Amygdala (tissue), 56 donors: Measurements from ENCODE around the gene FOXR2.

Experiments
- DNase-seq, 56 donors: peaks; one replicate each; lab custom pipeline; 2025; lab: John Stamatoyannopoulos, UW

The FOXR2 gene

GRCh38 chrX:55623100-55623499, at the start of gene FOXR2:
TSS of gene FOXR2 (plus strand) at chrX:55623400. CDS start at chrX:55623712, 312 bp downstream.
- no peak for DNase-seq

- no peak for DNase-seq
Observed at GRCh38 chrX:55579115-55579514, 44.1 kb upstream of the FOXR2 start.

- no peak for DNase-seq
Observed at GRCh38 chrX:55582447-55582846, 40.8 kb upstream of the FOXR2 start.

- no peak for DNase-seq
Observed at GRCh38 chrX:55593296-55593695, 29.9 kb upstream of the FOXR2 start.

- no peak for DNase-seq
Observed at GRCh38 chrX:55593756-55594257, 29.4 kb upstream of the FOXR2 start.

- DNase-seq, result no peak
Observed at GRCh38 chrX:55598333-55598732, 24.9 kb upstream of the FOXR2 start.

GRCh38 chrX:55619547-55619946, 3.7 kb upstream of the FOXR2 start:
- no peak for DNase-seq

- DNase-seq, result no peak
Observed at GRCh38 chrX:55624403-55624802, 1.2 kb downstream of the FOXR2 start.

GRCh38 chrX:55636109-55636508, 12.9 kb downstream of the FOXR2 start:
- no peak for DNase-seq

GRCh38 chrX:55638933-55639332, 15.7 kb downstream of the FOXR2 start:
- DNase-seq, result no peak

GRCh38 chrX:55640854-55641253, 17.7 kb downstream of the FOXR2 start:
- DNase-seq, result no peak

- DNase-seq, result no peak
Observed at GRCh38 chrX:55648434-55648833, 25.2 kb downstream of the FOXR2 start.

GRCh38 chrX:55659931-55660330, 36.7 kb downstream of the FOXR2 start:
- DNase-seq, result no peak

- no peak for DNase-seq
Observed at GRCh38 chrX:55663584-55663983, 40.4 kb downstream of the FOXR2 start.

GRCh38 chrX:55668084-55668483, 44.9 kb downstream of the FOXR2 start:
- DNase-seq, result no peak
